T follicular helper cell (primary cell): Measurements from ENCODE around the gene WSB1.
"Not testable (repeated sequence)": the region's sequence is repeated elsewhere in the genome, so short reads cannot be mapped to it uniquely, and the experiment has no call there.

Experiments used
- DNase-seq: peaks from one replicate; pipeline ENCODE4 v3.0.0-alpha.2; 2020; ENCODE audit warnings: low read depth
- total RNA-seq, 2 experiments: gene quantifications; one replicate each; lab custom pipeline; 2026; lab: John Stamatoyannopoulos, UW

Gene WSB1, protein sequence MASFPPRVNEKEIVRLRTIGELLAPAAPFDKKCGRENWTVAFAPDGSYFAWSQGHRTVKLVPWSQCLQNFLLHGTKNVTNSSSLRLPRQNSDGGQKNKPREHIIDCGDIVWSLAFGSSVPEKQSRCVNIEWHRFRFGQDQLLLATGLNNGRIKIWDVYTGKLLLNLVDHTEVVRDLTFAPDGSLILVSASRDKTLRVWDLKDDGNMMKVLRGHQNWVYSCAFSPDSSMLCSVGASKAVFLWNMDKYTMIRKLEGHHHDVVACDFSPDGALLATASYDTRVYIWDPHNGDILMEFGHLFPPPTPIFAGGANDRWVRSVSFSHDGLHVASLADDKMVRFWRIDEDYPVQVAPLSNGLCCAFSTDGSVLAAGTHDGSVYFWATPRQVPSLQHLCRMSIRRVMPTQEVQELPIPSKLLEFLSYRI
- total RNA-seq: 92.3 to 202 reads per million in 2 experiments

DNA sequence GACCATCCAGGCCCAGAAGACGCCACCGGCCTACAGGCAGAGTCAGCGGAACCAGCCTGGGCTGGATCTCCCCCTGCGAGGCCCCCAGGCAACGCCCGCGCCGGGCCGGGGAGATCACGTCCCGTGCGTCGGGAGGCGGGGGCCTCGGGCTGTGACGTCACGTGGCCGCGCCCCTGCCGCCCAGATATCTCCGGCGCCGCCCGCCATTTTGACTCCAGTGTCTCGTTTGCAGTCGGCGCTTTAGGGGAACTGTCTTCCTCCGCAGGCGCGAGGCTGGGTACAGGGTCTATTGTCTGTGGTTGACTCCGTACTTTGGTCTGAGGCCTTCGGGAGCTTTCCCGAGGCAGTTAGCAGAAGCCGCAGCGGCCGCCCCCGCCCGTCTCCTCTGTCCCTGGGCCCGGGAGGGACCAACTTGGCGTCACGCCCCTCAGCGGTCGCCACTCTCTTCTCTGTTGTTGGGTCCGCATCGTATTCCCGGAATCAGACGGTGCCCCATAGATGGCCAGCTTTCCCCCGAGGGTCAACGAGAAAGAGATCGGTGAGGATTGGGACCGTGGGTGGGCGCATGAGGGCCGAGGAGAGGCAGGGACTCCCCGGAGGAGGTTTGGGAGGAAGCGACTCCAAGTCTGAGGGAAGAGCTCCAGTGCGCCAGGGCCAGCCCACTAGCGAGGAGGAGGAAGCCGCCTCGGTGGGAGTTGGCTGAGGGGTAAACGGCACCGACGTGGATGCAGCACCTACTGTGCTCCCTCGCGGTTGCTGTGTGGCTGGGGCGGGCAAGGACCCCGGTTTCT, at the start of gene WSB1:
Gene WSB1 (plus strand): TSS at position 217 of the 791 bp plus-strand sequence. CDS start 282 bp downstream, at position 499.
- DNase-seq: peak; percentile 86

DNA sequence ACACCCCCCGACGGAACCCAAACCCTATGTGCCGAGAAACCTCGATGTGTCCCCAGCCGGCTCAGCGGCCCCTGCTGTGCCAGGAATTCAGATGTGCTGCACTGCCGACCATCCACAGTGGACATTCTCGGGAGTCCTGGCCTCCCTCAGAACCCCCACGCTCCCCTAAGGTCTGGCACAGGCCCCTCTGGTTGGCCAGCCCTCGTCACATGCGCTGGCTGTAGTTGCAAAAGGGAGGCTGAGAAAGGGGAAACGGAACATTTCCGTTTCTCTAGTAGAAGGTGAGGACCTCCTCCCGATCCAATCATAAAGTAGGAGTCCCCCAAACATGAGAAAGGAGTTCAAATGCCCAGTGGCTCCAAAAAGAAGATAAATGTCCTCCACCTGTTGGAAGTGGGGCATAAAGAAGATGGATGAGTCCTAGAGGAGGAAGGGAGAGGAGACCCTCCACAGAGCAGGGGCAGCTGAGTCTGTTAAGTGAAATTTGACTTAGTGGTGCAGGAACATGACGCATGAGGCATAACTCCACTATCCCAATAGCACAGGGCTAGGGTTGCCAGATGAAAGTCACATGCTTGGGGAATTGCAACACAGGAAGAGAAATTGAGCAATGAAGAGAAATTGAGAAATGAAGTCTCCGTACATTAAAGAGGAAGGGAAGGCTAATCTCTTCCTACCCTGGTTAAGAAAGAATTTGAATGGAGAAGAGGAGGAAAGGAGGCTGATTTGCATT, 49.3 kb upstream of the WSB1 start:
- no peak for DNase-seq

DNA sequence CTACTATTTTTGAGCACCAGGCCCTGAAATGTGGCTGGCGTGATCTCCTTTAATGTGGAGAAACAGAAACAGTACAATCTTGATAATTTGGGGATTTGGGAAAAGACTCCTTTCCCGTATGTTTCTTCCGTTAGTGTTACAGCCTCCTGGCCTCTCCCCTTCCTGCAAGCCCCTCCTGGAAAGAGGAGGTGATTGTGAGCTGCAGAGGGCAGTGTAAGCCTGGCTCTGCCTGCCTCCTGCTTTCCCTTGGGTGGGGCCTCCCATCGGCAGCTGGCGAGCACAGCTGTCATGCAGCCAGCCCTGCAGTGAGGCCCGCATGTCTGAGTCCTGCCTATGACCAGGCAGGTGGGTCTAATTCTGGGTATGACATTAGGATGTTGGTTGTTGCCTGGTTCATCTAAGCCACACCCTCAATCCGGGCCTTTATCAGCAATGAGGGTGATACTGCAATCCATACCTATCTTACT, 48.7 kb upstream of the WSB1 start:
- DNase-seq: peak; percentile 11

DNA sequence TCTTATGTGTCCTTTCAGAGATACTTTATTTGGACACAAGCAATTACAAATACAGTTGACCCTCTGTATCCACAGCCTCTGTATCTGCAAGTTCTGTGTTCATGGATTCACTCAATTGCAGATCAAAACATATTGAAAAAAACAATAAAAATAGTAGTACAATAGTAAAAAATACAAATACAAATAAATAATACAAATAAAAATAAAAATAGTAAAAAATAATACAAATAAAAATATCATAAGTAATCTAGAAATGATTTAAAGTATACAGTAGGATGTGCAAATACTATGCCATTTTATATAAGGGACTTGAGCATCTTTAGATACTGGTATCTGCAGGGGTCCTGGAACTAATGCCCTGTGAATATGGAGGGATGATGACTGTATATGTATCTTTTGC, 47.4 kb upstream of the WSB1 start:
- no peak for DNase-seq

DNA sequence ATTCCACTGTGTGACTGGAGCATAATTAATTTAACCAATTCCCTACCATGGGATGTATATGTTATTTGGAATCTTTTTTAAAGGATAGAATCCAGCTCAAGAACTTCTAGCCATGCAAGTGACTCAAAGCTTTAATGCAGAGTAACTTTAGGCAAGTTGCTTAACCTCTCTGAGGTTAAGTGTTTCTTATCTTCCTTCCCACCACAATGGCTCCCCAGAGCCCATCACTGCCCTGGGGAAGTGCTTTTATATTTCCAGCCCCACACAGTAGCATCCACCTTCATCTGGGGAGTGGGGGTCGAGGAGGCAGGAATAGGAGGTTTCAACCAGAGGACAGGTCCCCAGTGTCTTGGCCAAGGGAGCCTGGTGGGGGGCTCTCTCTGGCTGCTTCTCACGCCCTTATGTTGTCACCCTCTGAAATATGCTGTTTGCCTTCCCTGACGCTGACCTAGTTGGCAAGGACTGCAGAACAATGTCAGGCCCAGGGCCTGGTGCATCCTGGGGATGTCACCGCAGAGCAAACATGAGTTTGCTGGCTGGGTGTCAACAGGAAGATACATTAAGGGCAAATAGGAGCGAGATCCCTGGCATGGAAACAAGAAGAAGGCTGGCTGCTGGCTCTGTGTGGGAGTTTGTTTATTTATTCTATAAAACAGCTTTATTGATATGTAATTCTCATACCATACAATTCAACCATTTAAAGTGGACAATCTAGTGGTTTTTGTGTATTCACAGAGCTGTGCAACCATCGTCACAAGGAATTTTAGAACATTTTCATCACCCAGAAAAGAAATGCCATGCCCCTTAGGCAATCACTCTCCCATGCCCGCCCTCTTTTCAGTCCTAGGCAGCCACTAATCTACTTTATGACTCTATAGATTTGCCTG, 46.6 kb upstream of the WSB1 start:
- DNase-seq: no peak

DNA sequence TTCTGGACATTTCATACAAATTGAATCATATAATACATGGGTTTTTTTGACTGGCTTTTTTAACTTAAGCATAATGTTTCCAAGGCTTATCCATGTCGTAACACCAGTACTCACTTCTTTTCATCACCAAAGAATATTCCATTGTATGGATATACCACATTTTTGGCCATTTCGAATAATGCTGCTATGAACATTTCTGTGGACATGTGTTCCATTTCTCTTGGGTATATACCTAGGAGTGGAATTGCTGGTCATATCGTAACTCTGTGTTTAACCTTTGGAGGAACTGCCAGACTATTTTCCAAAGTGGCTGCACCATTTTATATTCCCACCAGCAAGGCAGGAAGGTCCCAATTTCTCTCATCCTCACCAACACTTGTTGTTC, 46.0 kb upstream of the WSB1 start:
- DNase-seq: no peak

DNA sequence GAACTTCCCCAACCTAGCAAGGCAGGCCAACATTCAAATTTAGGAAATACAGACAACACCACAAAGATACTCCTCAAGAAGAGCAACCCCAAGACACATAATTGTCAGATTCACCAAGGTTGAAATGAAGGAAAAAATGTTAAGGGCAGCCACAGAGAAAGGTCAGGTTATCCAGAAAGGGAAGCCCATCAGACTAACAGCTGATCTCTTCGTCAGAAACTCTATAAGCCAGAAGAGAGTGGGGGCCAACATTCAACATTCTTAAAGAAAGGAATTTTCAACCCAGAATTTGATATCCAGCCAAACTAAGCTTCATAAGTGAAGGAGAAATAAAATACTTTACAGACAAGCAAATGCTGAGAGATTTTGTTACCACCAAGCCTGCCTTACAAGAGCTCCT, 43.1 kb upstream of the WSB1 start:
- DNase-seq: not testable (repeated sequence)

DNA sequence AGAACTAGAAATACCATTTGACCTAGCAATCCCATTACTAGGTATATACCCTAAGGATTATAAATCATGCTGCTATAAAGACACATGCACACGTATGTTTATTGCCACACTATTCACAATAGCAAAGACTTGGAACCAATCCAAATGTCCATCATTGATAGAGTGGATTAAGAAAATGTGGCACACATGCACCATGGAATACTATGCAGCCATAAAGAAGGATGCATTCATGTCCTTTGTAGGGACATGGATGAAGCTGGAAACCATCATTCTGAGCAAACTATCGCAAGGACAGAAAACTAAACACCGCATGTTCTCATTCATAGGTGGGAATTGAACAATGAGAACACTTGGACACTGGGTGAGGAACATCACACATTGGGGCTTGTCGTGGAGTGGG, 39.1 kb upstream of the WSB1 start:
- DNase-seq: not testable (repeated sequence)

DNA sequence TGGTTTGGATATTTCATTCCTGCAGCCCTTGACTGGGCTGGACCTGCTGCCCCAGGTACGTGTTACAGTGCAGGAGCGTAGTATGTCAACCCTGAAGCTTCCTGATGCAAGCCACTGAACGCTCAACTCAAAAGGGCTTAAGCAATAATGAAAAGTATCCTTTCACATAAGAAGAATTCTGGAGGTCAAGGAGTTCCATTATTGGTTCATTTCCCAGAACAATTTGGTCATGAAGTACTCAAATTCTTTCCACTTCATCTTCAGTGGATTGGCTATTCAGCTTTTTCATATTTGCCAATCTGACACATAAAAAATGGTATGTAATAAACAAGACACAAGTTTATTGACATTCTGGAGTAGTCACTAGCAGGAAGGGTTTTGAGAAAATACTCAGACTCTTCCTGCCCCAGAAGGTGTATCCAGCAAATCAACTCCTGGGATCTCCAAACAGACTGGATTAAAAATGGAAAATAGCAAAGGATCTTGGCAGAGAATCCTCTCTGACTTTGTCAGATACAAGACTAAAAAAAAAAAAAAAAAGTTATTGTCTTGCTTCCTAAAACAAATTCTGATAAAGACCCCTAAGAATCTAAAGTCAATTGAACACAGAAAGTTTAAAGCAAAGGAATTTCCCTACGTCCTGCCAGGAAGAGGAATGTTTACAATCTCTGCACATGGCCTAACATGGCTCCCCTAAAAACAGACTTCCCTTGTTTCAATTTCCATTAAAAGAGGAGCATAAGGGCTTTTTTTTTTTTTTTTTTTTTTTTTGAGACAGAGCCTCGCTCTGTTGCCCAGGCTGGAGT, 37.5 kb upstream of the WSB1 start:
- no peak for DNase-seq

DNA sequence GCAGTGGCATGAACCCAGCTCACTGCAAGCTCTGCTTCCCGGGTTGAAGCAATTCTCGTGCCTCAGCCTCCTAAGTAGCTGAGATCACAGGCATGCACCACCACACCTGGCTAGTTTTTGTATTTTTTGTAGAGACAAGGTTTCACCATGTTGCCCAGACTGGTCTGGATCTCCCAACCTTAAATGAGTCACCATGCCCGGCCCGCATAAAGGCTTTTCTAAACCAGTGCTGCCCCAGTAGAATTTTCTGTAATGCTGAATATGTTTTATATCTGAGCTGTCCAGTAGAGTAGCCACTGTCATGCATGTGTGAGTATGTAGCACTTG, 36.9 kb upstream of the WSB1 start:
- no peak for DNase-seq

DNA sequence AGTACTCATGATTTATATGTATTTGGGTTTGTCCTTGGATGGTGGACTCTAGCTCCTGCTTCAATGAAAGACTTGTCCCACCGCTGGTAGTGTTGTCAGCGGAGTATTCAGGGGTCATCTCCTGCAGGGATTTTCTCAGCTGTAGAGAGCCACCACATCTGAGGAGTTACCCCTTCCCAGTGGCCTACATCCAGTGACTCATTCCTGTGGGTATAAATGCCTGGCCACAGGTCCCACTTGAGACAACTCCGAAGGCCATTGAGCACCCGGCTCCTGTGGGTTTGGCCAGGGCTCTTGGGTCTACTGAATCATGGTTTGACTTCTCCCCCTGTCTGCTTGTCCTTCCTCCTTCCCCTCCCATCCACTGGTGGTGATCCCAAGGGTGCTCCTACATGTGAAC, 34.6 kb upstream of the WSB1 start:
- DNase-seq: no peak

DNA sequence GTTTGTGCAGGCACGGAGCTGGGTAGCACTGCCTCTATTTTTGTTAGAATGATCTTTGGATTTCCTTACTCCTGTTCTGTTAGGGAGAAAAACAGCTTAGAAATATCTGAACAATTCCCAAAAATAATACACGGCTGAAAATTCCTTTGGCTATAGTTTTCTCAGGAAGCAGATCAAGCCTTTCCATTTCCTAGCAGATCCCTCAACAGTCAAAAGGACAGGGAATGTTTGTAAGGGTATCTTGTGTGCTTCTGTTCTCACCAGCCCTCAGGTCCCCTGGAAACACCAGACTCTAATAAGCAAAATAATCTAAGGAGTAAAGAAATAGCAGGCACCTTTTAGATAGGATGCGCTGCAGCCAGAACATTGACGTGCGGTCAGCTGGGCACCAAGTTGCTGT, 30.5 kb upstream of the WSB1 start:
- no peak for DNase-seq

DNA sequence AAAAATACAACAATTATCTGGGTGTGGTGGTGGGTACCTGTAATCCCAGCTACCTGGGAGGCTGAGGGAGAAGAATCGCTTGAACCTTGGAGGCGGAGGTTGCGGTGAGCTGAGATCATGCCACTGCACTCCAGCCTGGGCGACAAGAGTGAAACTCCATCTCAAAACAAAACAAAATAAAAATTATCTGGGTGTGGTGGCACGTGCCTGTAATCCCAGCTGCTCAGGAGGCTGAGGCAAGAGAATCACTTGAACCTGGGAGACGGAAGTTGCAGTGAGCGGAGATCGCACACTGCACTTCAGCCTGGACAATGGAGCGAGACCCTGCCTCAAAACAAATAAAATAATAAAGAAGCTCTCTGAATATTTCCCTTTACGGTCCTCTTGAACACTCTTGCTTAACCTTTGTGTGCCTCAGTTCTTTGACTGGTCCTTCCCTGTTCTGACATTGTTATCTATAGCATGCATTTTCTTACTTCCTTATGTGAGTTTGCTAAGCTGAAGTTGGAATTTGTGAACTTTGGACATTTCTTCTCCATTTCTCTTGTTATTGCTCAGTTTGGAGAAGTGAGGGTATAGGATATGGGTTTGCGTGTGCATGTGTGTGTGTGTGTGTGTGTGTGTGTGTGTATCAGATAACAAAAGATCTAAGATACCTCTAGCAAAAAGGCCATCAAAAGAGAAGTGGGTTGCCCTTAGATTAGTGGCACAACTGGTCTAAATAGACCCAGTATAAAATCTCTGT, 29.7 kb upstream of the WSB1 start:
- no peak for DNase-seq

DNA sequence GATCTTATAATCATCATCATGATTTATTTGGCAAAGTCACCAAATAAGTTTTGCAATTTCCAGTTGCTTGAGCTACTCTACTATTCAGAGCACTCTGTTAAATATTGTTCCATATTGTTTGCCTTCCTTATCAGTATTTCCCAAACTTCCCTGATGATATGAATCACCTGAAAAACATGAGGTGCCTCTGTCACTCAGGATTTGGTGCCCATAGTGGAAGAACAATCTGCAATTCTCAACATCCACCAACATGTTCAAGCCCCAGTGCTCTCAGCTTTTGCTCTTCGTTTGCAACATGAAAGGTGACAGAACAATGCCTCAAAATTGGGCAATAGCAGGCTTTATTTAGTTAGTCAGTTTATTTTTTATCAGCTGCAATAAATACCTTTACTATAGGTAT, 28.6 kb upstream of the WSB1 start:
- no peak for DNase-seq

DNA sequence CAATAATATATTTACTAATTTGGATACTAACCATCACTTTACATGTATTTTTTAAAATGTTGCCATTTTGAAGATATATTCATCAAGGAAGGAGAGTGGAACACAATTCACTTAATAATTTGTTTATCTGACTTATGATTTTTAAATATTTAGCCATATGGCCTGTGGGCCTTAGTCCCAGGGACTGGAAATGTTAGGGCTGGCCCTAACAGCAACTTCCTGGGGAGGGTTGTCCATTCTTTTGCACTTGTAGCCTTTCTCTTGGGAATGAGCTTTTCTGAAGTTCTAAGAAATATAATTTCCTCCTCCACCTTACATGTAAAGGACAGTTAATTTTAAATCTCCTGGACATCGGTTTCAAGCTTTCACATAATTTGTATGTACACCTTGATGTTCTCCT, 27.7 kb upstream of the WSB1 start:
- no peak for DNase-seq

DNA sequence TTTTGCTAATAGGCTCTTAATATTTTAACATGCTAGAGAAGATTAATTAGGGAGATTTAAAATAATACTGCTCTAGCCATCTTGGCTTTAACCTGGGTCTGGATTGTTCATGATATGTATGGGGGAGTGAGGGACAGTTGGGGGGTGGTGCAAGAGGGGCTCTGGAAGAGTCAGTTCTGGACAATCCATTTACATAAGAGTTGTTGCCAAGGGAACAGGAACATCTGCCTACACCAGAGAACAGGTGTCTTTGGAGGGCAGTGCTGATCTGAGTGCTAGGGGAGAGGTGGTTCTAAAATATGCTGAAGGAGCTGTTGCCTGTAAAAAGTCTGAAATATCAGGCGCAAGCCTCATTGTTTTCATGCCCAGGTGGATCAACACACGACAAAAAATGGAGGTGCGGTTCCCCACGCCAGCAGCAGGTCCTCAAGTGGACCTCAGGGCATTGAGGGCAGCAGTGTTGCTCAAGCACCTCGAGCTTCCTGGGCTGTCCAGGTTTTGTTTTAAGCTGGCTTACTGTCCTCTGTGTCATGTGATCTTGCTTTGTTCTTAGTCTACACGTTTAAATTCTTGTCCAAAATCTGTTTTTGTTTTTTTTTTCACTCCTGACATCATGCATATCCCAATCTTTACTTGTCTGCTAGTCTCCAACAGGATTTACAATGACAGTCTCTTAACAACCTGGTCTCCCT, 25.4 kb upstream of the WSB1 start:
- DNase-seq: no peak

DNA sequence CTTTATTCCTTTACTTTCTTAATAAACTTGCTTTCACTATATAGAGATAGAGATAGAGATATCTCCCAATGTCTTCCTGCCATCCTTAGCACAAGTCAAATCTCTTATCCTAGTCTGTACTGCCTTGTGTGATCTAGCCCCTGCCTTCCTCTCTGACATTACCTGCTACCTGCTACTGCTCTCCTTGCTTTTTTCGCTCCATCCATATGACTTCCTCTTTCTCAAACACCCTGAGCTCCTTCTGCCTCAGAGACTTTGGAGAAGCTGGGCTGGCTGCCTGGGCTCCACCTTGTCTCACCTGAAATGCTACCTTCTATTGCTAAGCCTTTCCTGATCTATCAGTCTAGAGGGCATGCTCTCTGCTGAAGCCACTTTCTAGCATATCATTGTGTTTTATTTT, 24.7 kb upstream of the WSB1 start:
- DNase-seq: no peak

DNA sequence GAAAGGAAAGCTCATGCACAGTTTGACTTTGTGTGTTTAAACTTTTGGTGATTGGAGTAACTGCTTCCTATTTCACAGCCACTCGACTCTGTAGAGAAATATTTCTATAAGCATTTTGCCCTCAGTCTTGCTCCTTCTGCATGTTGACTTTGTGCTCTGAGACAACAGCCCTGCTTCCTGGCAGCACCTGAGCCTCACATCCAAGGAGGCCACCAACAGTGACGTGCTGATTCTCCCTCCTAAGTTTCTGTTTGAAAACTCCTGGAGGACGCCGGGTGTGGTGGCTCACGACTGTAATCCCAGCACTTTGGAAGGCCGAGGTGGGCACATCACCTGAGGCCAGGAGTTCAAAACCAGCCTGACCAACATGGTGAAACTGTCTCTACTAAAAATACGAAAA, 23.9 kb upstream of the WSB1 start:
- no peak for DNase-seq

DNA sequence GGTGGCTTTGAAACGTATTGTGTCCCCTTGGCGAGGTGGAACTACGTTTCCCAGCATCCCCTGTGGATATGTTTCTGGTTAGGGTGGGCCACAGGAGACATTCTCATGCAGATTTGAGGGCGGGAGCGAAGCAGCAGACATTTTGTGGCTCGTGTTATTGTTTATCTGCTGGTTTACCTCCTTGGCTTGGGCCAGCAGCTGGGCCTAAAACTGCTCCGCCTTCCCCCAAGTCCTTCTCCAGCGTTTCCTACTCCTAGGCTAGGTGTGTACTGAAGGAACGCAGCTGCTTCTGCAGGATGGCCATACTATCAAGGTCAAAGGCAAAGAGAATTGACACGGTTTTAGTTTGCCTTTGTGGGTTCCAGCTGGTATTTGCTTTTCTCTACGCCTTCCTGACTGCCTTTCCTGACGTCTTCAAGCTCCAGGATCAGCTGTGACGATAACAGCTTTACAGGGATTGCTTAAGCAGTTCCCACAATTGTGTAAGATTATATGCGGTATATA, 17.2 kb upstream of the WSB1 start:
- no peak for DNase-seq
